Esophagus squamous epithelium (tissue), 4 donors: ENCODE results near the gene HELZ.

ENCODE experiments used
- POLR2A ChIP-seq, 4 donors: fragments of 450-650 bp; IDR thresholded peaks; one replicate each; pipeline ENCODE4 v1.6.1; 2017; ENCODE audit warnings: antibody characterized with exemption in 4 of 4, mild to moderate bottlenecking in 4 of 4, moderate library complexity in 3 of 4
- TF ChIP-seq, protein P1 (sequence below), 6 experiments: fragments of 450-650 bp in 4 of 6; fragments of 200-600 bp in 2 of 6; sonication (generic) in 2 of 6; IDR thresholded peaks; one replicate each; pipeline ENCODE4 v1.5.1; 2016 to 2019; ENCODE audit warnings: antibody characterized with exemption in 6 of 6, mild to moderate bottlenecking in 4 of 6, moderate library complexity in 4 of 6

DNA sequence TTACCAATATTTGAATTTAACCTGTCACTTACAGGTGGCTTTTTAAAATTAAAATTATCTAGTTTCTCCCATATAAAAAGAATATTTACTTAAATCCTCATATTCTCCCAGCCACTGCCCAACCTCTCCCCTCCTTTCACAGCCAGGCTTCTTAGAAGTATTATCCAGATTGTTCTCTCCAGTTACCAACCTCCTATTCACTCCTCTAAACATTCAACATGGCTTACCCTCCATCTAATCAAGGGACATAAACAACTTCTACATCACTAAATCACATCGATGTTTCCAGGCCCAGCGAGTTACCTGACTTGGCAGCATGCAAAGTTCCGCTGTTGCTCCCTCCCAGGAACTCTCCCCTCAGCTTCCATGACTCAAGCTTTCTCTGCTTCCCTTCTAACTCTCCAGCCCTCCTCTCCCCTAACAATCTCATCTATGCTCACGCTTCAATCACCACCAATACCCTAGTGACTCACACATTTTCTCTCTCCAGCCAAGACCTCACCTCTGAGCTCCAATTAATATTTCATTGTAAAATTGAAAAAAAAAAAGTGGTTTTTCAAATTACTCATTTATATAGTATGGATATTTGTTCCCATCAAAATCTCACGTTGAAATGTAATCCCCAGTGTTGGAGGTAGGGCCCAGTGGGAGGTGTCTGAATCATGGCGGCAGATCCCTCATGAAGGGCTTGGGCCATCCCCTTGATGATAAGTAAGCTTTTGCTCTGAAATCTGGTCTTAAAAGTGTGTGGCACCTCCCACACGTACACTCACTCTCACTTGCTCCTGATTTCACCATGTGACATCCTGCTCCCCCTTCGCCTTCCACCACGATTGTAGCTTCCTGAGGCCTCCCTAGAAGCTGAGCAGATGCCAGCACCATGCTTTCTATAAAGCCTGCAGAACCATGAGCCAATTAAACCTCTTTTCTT, 88.5 kb downstream of the HELZ start:
- TF ChIP-seq, protein P1, sequence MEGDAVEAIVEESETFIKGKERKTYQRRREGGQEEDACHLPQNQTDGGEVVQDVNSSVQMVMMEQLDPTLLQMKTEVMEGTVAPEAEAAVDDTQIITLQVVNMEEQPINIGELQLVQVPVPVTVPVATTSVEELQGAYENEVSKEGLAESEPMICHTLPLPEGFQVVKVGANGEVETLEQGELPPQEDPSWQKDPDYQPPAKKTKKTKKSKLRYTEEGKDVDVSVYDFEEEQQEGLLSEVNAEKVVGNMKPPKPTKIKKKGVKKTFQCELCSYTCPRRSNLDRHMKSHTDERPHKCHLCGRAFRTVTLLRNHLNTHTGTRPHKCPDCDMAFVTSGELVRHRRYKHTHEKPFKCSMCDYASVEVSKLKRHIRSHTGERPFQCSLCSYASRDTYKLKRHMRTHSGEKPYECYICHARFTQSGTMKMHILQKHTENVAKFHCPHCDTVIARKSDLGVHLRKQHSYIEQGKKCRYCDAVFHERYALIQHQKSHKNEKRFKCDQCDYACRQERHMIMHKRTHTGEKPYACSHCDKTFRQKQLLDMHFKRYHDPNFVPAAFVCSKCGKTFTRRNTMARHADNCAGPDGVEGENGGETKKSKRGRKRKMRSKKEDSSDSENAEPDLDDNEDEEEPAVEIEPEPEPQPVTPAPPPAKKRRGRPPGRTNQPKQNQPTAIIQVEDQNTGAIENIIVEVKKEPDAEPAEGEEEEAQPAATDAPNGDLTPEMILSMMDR (IDR thresholded peaks at IDR 0.05), result no peak
- no peak for TF ChIP-seq POLR2A (IDR thresholded peaks at IDR 0.05)
